MM.1S (cell line): ENCODE measurements around the gene XRN2.
"Not testable (repeated sequence)": the region's sequence is repeated elsewhere in the genome, so short reads cannot be mapped to it uniquely, and the experiment has no call there.

ENCODE experiments used
- DNase-seq: peaks from one replicate; pipeline ENCODE4 v3.0.0-alpha.2; 2015
- H2AFZ ChIP-seq: fragments of 300-600 bp; sonication (generic); 2 replicates; pipeline ENCODE4 v1.6.0; 2016; ENCODE audit warnings: antibody characterized with exemption, low read length
- H3F3A ChIP-seq: fragments of 300-600 bp; sonication (generic); 2 replicates; pipeline ENCODE4 v1.6.1; 2016; ENCODE audit warnings: mild to moderate bottlenecking, antibody characterized with exemption, low read length, moderate library complexity, mixed read lengths; ENCODE audit not compliant: insufficient read depth
- H3K27ac ChIP-seq: fragments of 300-600 bp; sonication (generic); 2 replicates; pipeline ENCODE4 v1.5.1; 2016; ENCODE audit warnings: mild to moderate bottlenecking, low read length
- H3K27me3 ChIP-seq: fragments of 300-600 bp; sonication (generic); replicated peaks from 2 replicates; pipeline ENCODE4 v1.6.0; 2016; ENCODE audit warnings: low read length; ENCODE audit not compliant: insufficient read depth
- H3K36me3 ChIP-seq: fragments of 300-600 bp; sonication (generic); replicated peaks from 2 replicates; pipeline ENCODE4 v1.6.1; 2016; ENCODE audit warnings: mild to moderate bottlenecking, low read length, mixed read lengths; ENCODE audit not compliant: insufficient read depth
- H3K4me1 ChIP-seq: fragments of 300-600 bp; sonication (generic); 2 replicates; pipeline ENCODE4 v1.6.1; 2016; ENCODE audit warnings: low read length, mixed read lengths
- H3K4me2 ChIP-seq: fragments of 300-600 bp; sonication (generic); 2 replicates; pipeline ENCODE4 v1.6.0; 2016; ENCODE audit warnings: low read depth, low read length
- H3K4me3 ChIP-seq: fragments of 300-600 bp; sonication (generic); 2 replicates; pipeline ENCODE4 v1.5.1; 2016; ENCODE audit warnings: low read length, mixed read lengths
- H3K79me2 ChIP-seq: fragments of 300-600 bp; sonication (generic); 2 replicates; pipeline ENCODE4 v1.6.1; 2016; ENCODE audit warnings: mixed run types, low read length, mixed read lengths
- H3K9ac ChIP-seq: fragments of 300-600 bp; sonication (generic); 2 replicates; pipeline ENCODE4 v1.6.1; 2016; ENCODE audit warnings: low read length, mixed read lengths
- H3K9me2 ChIP-seq: fragments of 300-600 bp; sonication (generic); replicated peaks from 2 replicates; pipeline ENCODE4 v1.6.1; 2016; ENCODE audit warnings: mild to moderate bottlenecking, low read length, mixed read lengths; ENCODE audit not compliant: insufficient read depth
- H3K9me3 ChIP-seq: fragments of 300-600 bp; sonication (generic); replicated peaks from 2 replicates; pipeline ENCODE4 v1.6.1; 2016; ENCODE audit warnings: mild to moderate bottlenecking, low read length, mixed read lengths; ENCODE audit not compliant: insufficient read depth
- H4K20me1 ChIP-seq: fragments of 300-600 bp; sonication (generic); 2 replicates; pipeline ENCODE4 v1.6.1; 2016; ENCODE audit warnings: mild to moderate bottlenecking, low read length, moderate library complexity, mixed read lengths; ENCODE audit not compliant: insufficient read depth
- CTCF ChIP-seq: fragments of 300-600 bp; sonication (generic); IDR thresholded peaks from 2 replicates; pipeline ENCODE4 v1.5.1; 2016; ENCODE audit warnings: antibody characterized with exemption, low read length, mixed read lengths
- EZH2 ChIP-seq: fragments of 300-600 bp; sonication (generic); optimal IDR thresholded peaks from 2 replicates; pipeline ENCODE3; 2017; ENCODE audit warnings: low read depth, mild to moderate bottlenecking, antibody characterized with exemption, low read length, mixed read lengths
- EZH2phosphoT487 ChIP-seq: fragments of 300-600 bp; sonication (generic); IDR thresholded peaks from 2 replicates; pipeline ENCODE4 v1.6.1; 2018; ENCODE audit warnings: antibody characterized with exemption, low read length

The XRN2 gene

GRCh38 chr20:21398109-21399004 lies 95.2 kb downstream of the XRN2 start:
- DNase-seq: no peak
- H3K27ac ChIP-seq: no peak overlapping the region
- H4K20me1 ChIP-seq: no peaks in the 10 kb centered on the region
- no peak for TF ChIP-seq EZH2
- no peak for TF ChIP-seq CTCF
- no peak for TF ChIP-seq EZH2phosphoT487
- no peak overlapping the region for H3K4me2 ChIP-seq
- H3K9me3 ChIP-seq: no peaks in the 10 kb centered on the region
- H2AFZ ChIP-seq: no peak overlapping the region
- no peak overlapping the region for H3K9ac ChIP-seq
- H3K36me3 ChIP-seq: no peaks in the 10 kb centered on the region
- H3K4me3 ChIP-seq: no peak overlapping the region
- no peaks in the 10 kb centered on the region for H3K4me1 ChIP-seq
- H3K9me2 ChIP-seq: no peaks in the 10 kb centered on the region
- H3K27me3 ChIP-seq: no peaks in the 10 kb centered on the region
- no peaks in the 10 kb centered on the region for H3F3A ChIP-seq
- no peaks in the 10 kb centered on the region for H3K79me2 ChIP-seq

GRCh38 chr20:21399005-21399475 lies 95.9 kb downstream of the XRN2 start:
- H3K27me3 ChIP-seq: no peaks in the 10 kb centered on the region
- no peak overlapping the region for H3K27ac ChIP-seq
- no peak overlapping the region for H3K4me3 ChIP-seq
- no peaks in the 10 kb centered on the region for H3F3A ChIP-seq
- no peak overlapping the region for H3K9ac ChIP-seq
- no peak for DNase-seq
- H3K36me3 ChIP-seq: no peaks in the 10 kb centered on the region
- H3K9me3 ChIP-seq: no peaks in the 10 kb centered on the region
- no peaks in the 10 kb centered on the region for H3K4me1 ChIP-seq
- H3K9me2 ChIP-seq: no peaks in the 10 kb centered on the region
- TF ChIP-seq CTCF (no peak), EZH2 (no peak), EZH2phosphoT487 (no peak)
- no peak overlapping the region for H3K4me2 ChIP-seq
- no peak overlapping the region for H2AFZ ChIP-seq
- H4K20me1 ChIP-seq: no peaks in the 10 kb centered on the region
- no peaks in the 10 kb centered on the region for H3K79me2 ChIP-seq

GRCh38 chr20:21411725-21412124 lies 108.6 kb downstream of the XRN2 start:
- no peaks in the 10 kb centered on the region for H3K9me3 ChIP-seq
- TF ChIP-seq EZH2 (no peak), EZH2phosphoT487 (no peak), CTCF (no peak)
- no peak overlapping the region for H2AFZ ChIP-seq
- DNase-seq: no peak
- no peaks in the 10 kb centered on the region for H3K79me2 ChIP-seq
- H3K9me2 ChIP-seq: no peaks in the 10 kb centered on the region
- no peaks in the 10 kb centered on the region for H3F3A ChIP-seq
- H3K4me3 ChIP-seq: no peak overlapping the region
- no peak overlapping the region for H3K27ac ChIP-seq
- H3K4me1 ChIP-seq: no peaks in the 10 kb centered on the region
- H3K4me2 ChIP-seq: no peak overlapping the region
- no peaks in the 10 kb centered on the region for H3K36me3 ChIP-seq
- no peak overlapping the region for H3K9ac ChIP-seq
- H3K27me3 ChIP-seq: no peaks in the 10 kb centered on the region
- no peaks in the 10 kb centered on the region for H4K20me1 ChIP-seq

GRCh38 chr20:21413996-21414395 lies 110.9 kb downstream of the XRN2 start:
- H4K20me1 ChIP-seq, H3K9me3 ChIP-seq, H3F3A ChIP-seq, H3K4me3 ChIP-seq, H2AFZ ChIP-seq, H3K27ac ChIP-seq, H3K4me1 ChIP-seq, H3K9me2 ChIP-seq, H3K4me2 ChIP-seq, DNase-seq, H3K36me3 ChIP-seq, H3K27me3 ChIP-seq, H3K9ac ChIP-seq, H3K79me2 ChIP-seq: not testable (repeated sequence)

- H3K9ac ChIP-seq, H3K36me3 ChIP-seq, H3K27me3 ChIP-seq, H4K20me1 ChIP-seq, H3K9me3 ChIP-seq, DNase-seq, H3K4me1 ChIP-seq, H3K9me2 ChIP-seq, H3K4me2 ChIP-seq, H3K79me2 ChIP-seq, H3F3A ChIP-seq, H3K27ac ChIP-seq, H3K4me3 ChIP-seq, H2AFZ ChIP-seq: not testable (repeated sequence)
Measured at GRCh38 chr20:21419147-21419546, 116.0 kb downstream of the XRN2 start.
